T-cell (primary cell): ENCODE measurements around the gene BTBD8. TPM values are rescaled to one million over a fixed set of nuclear protein-coding genes. Genes with fewer than 3 reads are reported as not detected.
"Not testable (repeated sequence)": the region's sequence is repeated elsewhere in the genome, so short reads cannot be mapped to it uniquely, and the experiment has no call there.

ENCODE experiments used
- ATAC-seq, 4 experiments: fragments of 200-7000 bp in 3 of 4; fragments of 150-1000 bp in 1 of 4; cut with Tn5 transposase; replicated peaks in 1 of 4; 1 replicate in 3 of 4; 2 replicates in 1 of 4; pipeline ENCODE4 v1.10.0; 2021; ENCODE audit warnings: moderate library complexity in 3 of 4, mild to moderate bottlenecking in 2 of 4, moderate number of reproducible peaks in 1 of 4
- CTCF ChIA-PET, 2 donors: fragments of 300-600 bp; sonication (Branson Sonifier 250); formaldehyde crosslinking; loops; one replicate each; lab custom pipeline; 2022; ENCODE audit warnings: antibody characterized with exemption in 2 of 2; lab: Charles Lee
- POLR2A ChIA-PET, 2 donors: fragments of 300-600 bp; sonication (Branson Sonifier 250); formaldehyde crosslinking; loops; one replicate each; lab custom pipeline; 2022; ENCODE audit warnings: antibody characterized with exemption in 2 of 2; lab: Charles Lee
- DNase-seq, 35 experiments: peaks; one replicate each; pipeline versions ENCODE4 v3.0.0 to v3.0.0-alpha.2; 2013 to 2023
- H3K27ac ChIP-seq: one replicate; pipeline ENCODE4 v1.5.1; 2013; ENCODE audit warnings: low read length
- H3K27me3 ChIP-seq, 2 experiments: replicated peaks in 1 of 2; 1 replicate in 1 of 2; 2 replicates in 1 of 2; pipeline versions ENCODE4 v1.6.1 to v1.7.0; 2013; ENCODE audit warnings: low read length in 1 of 2, mixed read lengths in 1 of 2; ENCODE audit not compliant: control insufficient read depth in 2 of 2, insufficient read depth in 2 of 2; ENCODE audit errors: extremely low read depth in 1 of 2
- H3K36me3 ChIP-seq, 2 donors: 1 replicate in 1 of 2; 2 replicates in 1 of 2; pipeline versions ENCODE4 v1.6.1 to v1.7.0; 2013; ENCODE audit warnings: low read length in 1 of 2; ENCODE audit not compliant: control insufficient read depth in 2 of 2, insufficient read depth in 1 of 2; ENCODE audit errors: extremely low read depth in 1 of 2
- H3K4me1 ChIP-seq, 2 experiments: 1 replicate in 1 of 2; 2 replicates in 1 of 2; pipeline versions ENCODE4 v1.6.1 to v1.7.0; 2013; ENCODE audit warnings: low read length in 2 of 2, mixed read lengths in 1 of 2; ENCODE audit not compliant: insufficient read depth in 2 of 2, control insufficient read depth in 1 of 2; ENCODE audit errors: extremely low read depth in 1 of 2
- H3K4me3 ChIP-seq, 2 donors: 1 replicate in 1 of 2; 2 replicates in 1 of 2; pipeline versions ENCODE4 v1.5.1 to v1.7.0; 2013; ENCODE audit warnings: mild to moderate bottlenecking in 2 of 2, low read length in 1 of 2, moderate library complexity in 1 of 2; ENCODE audit not compliant: control insufficient read depth in 1 of 2; ENCODE audit errors: extremely low read depth in 1 of 2
- H3K9me3 ChIP-seq: 2 replicates; pipeline ENCODE4 v1.7.0; 2013
- H3K27ac Mint-ChIP-seq, 2 donors: one replicate each; pipeline ENCODE4 v1.8.0; 2020 to 2021; ENCODE audit warnings: mild to moderate bottlenecking in 2 of 2, mixed read lengths in 2 of 2
- H3K27me3 Mint-ChIP-seq, 2 donors: one replicate each; pipeline ENCODE4 v1.8.0; 2021 to 2022; ENCODE audit warnings: mixed read lengths in 2 of 2
- H3K36me3 Mint-ChIP-seq: one replicate; pipeline ENCODE4 v1.8.0; 2021; ENCODE audit warnings: mixed read lengths
- H3K4me1 Mint-ChIP-seq, 3 donors: one replicate each; pipeline ENCODE4 v1.8.0; 2020 to 2022; ENCODE audit warnings: mixed read lengths in 3 of 3, mild to moderate bottlenecking in 1 of 3
- H3K4me3 Mint-ChIP-seq, 3 donors: one replicate each; pipeline ENCODE4 v1.8.0; 2020 to 2022; ENCODE audit warnings: mild to moderate bottlenecking in 3 of 3, mixed read lengths in 3 of 3, moderate library complexity in 3 of 3
- H3K9me3 Mint-ChIP-seq, 3 donors: one replicate each; pipeline ENCODE4 v1.8.0; 2020 to 2022; ENCODE audit warnings: mixed read lengths in 3 of 3
- WGBS: methylation state at CpG from one replicate; pipeline ENCODE4 v1.1.5; 2013; ENCODE audit warnings: missing lambda C conversion rate; ENCODE audit not compliant: insufficient coverage; 5-methylcytosine and 5-hydroxymethylcytosine counted together
- total RNA-seq, 35 experiments: library from RNA in 6 of 35; stranded (reverse) in 6 of 35; fragments of 120-200 nt in 1 of 35; gene quantifications; one replicate each; pipeline versions ENCODE4 v1.2.1 to v1.2.4 and lab custom pipeline; 2013 to 2026

The BTBD8 gene
- total RNA-seq, 5 donors from 2014 or later (not counting 1 experiment from before 2014, with no cell fraction given), result 3.9 to 6.2 (median 5.3) TPM

- no peak for DNase-seq
- H3K9me3 Mint-ChIP-seq, result no peaks in the 10 kb centered on the region
- no peaks in the 10 kb centered on the region for H3K27me3 Mint-ChIP-seq
- no CpG with 5 or more reads among the region's 2 CpGs for WGBS
- Histone ChIP-seq H3K4me1 (no peaks in the 10 kb centered on the region), H3K27ac (no peak overlapping the region), H3K9me3 (no peaks in the 10 kb centered on the region), H3K27me3 (no peaks in the 10 kb centered on the region), H3K36me3 (no peaks in the 10 kb centered on the region), H3K4me3 (no peak overlapping the region)
- no peaks in the 10 kb centered on the region for H3K36me3 Mint-ChIP-seq
- H3K27ac Mint-ChIP-seq, result no peak overlapping the region
- ChIA-PET POLR2A (no interaction called here), CTCF (interaction anchor here in 1 of 2 donors (1.2 kb wide), 1 partner anchor 26 kb away, joined by 4 read pairs; no protein-coding TSS in a partner anchor)
- H3K4me1 Mint-ChIP-seq, result no peaks in the 10 kb centered on the region
- no peak for ATAC-seq
- H3K4me3 Mint-ChIP-seq, result no peak overlapping the region
Measured at GRCh38 chr1:92070892-92071291, 9.3 kb upstream of the BTBD8 start.

GRCh38 chr1:92074446-92074845 is 5.7 kb upstream of the BTBD8 start:
- H3K27ac Mint-ChIP-seq, H3K36me3 Mint-ChIP-seq, H3K36me3 ChIP-seq, H3K9me3 Mint-ChIP-seq, ATAC-seq, H3K27me3 Mint-ChIP-seq, H3K4me1 Mint-ChIP-seq, H3K27ac ChIP-seq, POLR2A ChIA-PET, H3K4me3 Mint-ChIP-seq, H3K4me3 ChIP-seq, H3K27me3 ChIP-seq, H3K4me1 ChIP-seq, H3K9me3 ChIP-seq, DNase-seq, CTCF ChIA-PET: not testable (repeated sequence)

GRCh38 chr1:92075311-92075710 is 4.8 kb upstream of the BTBD8 start, which contains the start of gene SETSIP:
SETSIP (minus strand) TSS chr1:92075411; CDS start chr1:92075411, 0 bp downstream.
- ATAC-seq, result no peak

GRCh38 chr1:92076363-92076762 is 3.8 kb upstream of the BTBD8 start:
- WGBS, result no CpG with 5 or more reads among the region's 5 CpGs
- Histone ChIP-seq H3K36me3 (no peaks in the 10 kb centered on the region), H3K4me1 (peaks cover 3 to 8% of the 10 kb centered on the region in 2 experiments), H3K4me3 (no peak overlapping the region), H3K27me3 (no peaks in the 10 kb centered on the region), H3K9me3 (no peaks in the 10 kb centered on the region), H3K27ac (no peak overlapping the region)
- H3K27ac Mint-ChIP-seq, result no peak overlapping the region
- H3K27me3 Mint-ChIP-seq, result no peaks in the 10 kb centered on the region
- peaks cover 0 to 14% (median 13%) of the 10 kb centered on the region in 3 donors for H3K4me1 Mint-ChIP-seq
- no peaks in the 10 kb centered on the region for H3K36me3 Mint-ChIP-seq
- H3K4me3 Mint-ChIP-seq, result no peak overlapping the region
- H3K9me3 Mint-ChIP-seq, result no peaks in the 10 kb centered on the region
- ATAC-seq (no peak), DNase-seq (no peak)
- CTCF ChIA-PET, result no interaction called here
- POLR2A ChIA-PET, result interaction anchor here in 1 of 2 donors (0.7 kb wide), 1 partner anchor 9 kb away, joined by 3 read pairs; no protein-coding TSS in a partner anchor

More at GRCh38 chr1:92075311-92075710, 4.8 kb upstream of the BTBD8 start, which contains the start of gene SETSIP:
- ChIA-PET POLR2A (no interaction called here), CTCF (no interaction called here)
- Mint-ChIP-seq H3K9me3 (no peaks in the 10 kb centered on the region), H3K4me1 (peaks cover 0 to 7% (median 6%) of the 10 kb centered on the region in 3 donors), H3K4me3 (no peak within 1 kb of the TSS), H3K36me3 (no peaks in the 10 kb centered on the region), H3K27me3 (no peaks in the 10 kb centered on the region), H3K27ac (peak within 1 kb of the TSS in 1 of 2 donors; percentile 54)
- no peaks in the 10 kb centered on the region for H3K36me3 ChIP-seq
- H3K9me3 ChIP-seq, result no peaks in the 10 kb centered on the region
- peaks cover 0 to 4% of the 10 kb centered on the region in 2 experiments for H3K4me1 ChIP-seq
- no peaks in the 10 kb centered on the region for H3K27me3 ChIP-seq
- H3K27ac ChIP-seq, result no peak within 1 kb of the TSS
- WGBS, result 80% methylated on average over 1 of the region's 3 CpGs
- H3K4me3 ChIP-seq, result no peak within 1 kb of the TSS
- no peak for DNase-seq

DNA sequence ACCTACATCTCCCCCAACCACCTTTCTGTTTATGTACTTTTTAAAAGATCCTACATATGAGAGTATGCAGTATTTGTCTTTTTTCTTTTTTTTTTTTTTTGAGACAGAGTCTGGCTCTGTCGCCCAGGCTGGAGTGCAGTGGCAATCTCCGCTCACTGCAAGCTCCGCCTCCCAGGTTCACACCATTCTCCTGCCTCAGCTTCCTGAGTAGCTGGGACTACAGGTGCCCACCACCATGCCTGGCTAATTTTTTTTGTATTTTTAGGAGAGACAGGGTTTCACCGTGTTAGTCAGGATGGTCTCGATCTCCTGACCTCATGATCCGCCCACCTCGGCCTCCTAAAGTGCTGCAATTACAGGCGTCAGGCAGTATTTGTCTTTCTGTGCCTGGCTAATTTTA is 2.1 kb upstream of the BTBD8 start:
- H3K4me1 ChIP-seq, H3K27me3 ChIP-seq, H3K27ac Mint-ChIP-seq, H3K4me3 ChIP-seq, H3K9me3 ChIP-seq, DNase-seq, ATAC-seq, H3K27me3 Mint-ChIP-seq, H3K27ac ChIP-seq, H3K4me3 Mint-ChIP-seq, H3K36me3 ChIP-seq, H3K9me3 Mint-ChIP-seq, H3K36me3 Mint-ChIP-seq: not testable (repeated sequence)
- WGBS, result no CpG with 5 or more reads among the region's 8 CpGs
- H3K4me1 Mint-ChIP-seq, result peaks cover 8 to 23% (median 19%) of the 10 kb centered on the region in 3 donors
- ChIA-PET CTCF (interaction anchor here in 1 of 2 donors (0.6 kb wide), 2 partner anchors 10 to 160 kb away, joined by 3 to 4 read pairs; no protein-coding TSS in a partner anchor), POLR2A (interaction anchor here in 1 of 2 donors (0.6 kb wide), 1 partner anchor 706 kb away, joined by 5 read pairs; no protein-coding TSS in a partner anchor)

- H3K27ac Mint-ChIP-seq, result peak overlapping the region; percentile 92 to 98
- Histone ChIP-seq H3K27me3 (no peaks in the 10 kb centered on the region), H3K9me3 (no peaks in the 10 kb centered on the region), H3K36me3 (no peaks in the 10 kb centered on the region), H3K4me1 (peaks cover 3 to 9% of the 10 kb centered on the region in 2 experiments), H3K27ac (no peak overlapping the region), H3K4me3 (no peak overlapping the region)
- no peaks in the 10 kb centered on the region for H3K27me3 Mint-ChIP-seq
- WGBS, result no CpG with 5 or more reads among the region's 7 CpGs
- H3K36me3 Mint-ChIP-seq, result no peaks in the 10 kb centered on the region
- no peak for ATAC-seq
- CTCF ChIA-PET, result interaction anchor here in 1 of 2 donors (0.6 kb wide), 1 partner anchor 697 kb away, joined by 5 read pairs; no protein-coding TSS in a partner anchor
- no peak for DNase-seq
- POLR2A ChIA-PET, result no interaction called here
- H3K9me3 Mint-ChIP-seq, result no peaks in the 10 kb centered on the region
- H3K4me3 Mint-ChIP-seq, result peak overlapping the region; percentile 86 to 98 (median 97)
- peaks cover 13 to 27% (median 21%) of the 10 kb centered on the region in 3 donors for H3K4me1 Mint-ChIP-seq
Measured at GRCh38 chr1:92079441-92079840, 704 bp upstream of the BTBD8 start.
